H1 (cell line): Measurements from ENCODE around the gene TFB1M.
A peak's percentile ranks its signal among the peaks of the same experiment; 100 is the strongest.

Experiments
- CBX5 ChIP-seq: fragments of 300-800, 300-1000 bp; sonication (generic); IDR thresholded peaks from 2 replicates; pipeline ENCODE4 v1.7.1; 2016; ENCODE audit warnings: antibody characterized with exemption, low read length, low read depth
- CREB1 ChIP-seq: IDR thresholded peaks from 2 replicates; pipeline ENCODE4 v1.6.1; 2012; ENCODE audit warnings: inconsistent platforms
- EZH2 ChIP-seq: fragments of 200-600 bp; sonication (generic); IDR thresholded peaks from 2 replicates; pipeline ENCODE4 v1.7.1; 2012; ENCODE audit warnings: low read depth, mild to moderate bottlenecking, moderate library complexity, low read length, inconsistent platforms; ENCODE audit not compliant: severe bottlenecking
- TF ChIP-seq, protein P1 (sequence below), 3 experiments: IDR thresholded peaks; 1 replicate in 2 of 3; 2 replicates in 1 of 3; pipeline versions ENCODE4 v1.5.1 to v1.6.1; 2011; ENCODE audit warnings: low read length in 3 of 3, mild to moderate bottlenecking in 3 of 3, inconsistent platforms in 2 of 3, low read depth in 1 of 3, moderate library complexity in 1 of 3; ENCODE audit not compliant: insufficient read depth in 1 of 3; ENCODE audit errors: control extremely low read depth in 1 of 3

- TF ChIP-seq, protein P1, sequence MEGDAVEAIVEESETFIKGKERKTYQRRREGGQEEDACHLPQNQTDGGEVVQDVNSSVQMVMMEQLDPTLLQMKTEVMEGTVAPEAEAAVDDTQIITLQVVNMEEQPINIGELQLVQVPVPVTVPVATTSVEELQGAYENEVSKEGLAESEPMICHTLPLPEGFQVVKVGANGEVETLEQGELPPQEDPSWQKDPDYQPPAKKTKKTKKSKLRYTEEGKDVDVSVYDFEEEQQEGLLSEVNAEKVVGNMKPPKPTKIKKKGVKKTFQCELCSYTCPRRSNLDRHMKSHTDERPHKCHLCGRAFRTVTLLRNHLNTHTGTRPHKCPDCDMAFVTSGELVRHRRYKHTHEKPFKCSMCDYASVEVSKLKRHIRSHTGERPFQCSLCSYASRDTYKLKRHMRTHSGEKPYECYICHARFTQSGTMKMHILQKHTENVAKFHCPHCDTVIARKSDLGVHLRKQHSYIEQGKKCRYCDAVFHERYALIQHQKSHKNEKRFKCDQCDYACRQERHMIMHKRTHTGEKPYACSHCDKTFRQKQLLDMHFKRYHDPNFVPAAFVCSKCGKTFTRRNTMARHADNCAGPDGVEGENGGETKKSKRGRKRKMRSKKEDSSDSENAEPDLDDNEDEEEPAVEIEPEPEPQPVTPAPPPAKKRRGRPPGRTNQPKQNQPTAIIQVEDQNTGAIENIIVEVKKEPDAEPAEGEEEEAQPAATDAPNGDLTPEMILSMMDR (IDR thresholded peaks at IDR 0.05; ENCODE audit: control extremely low read depth in 1 of 3, insufficient read depth in 1 of 3, low read depth in 1 of 3, low read length in 3 of 3): peak; percentile 54 to 75 (median 62)
- TF ChIP-seq EZH2: no peak
- TF ChIP-seq CBX5: no peak
- TF ChIP-seq CREB1: 0 out of 2 replicates have a peak, but pooled peaks have one; percentile 27
These were observed 53.0 kb downstream of the TFB1M start for GRCh38 chr6:155261111-155261900.
